Head of caudate nucleus (tissue), 42 donors: ENCODE data around the gene MLF1.
A peak's percentile ranks its signal among the peaks of the same experiment; 100 is the strongest.
"Not testable (repeated sequence)": the region's sequence is repeated elsewhere in the genome, so short reads cannot be mapped to it uniquely, and the experiment has no call there.

Experiments used
- DNase-seq, 42 donors: peaks; one replicate each; pipeline versions ENCODE4 v3.0.0 to v3.0.0-alpha.2; 2020 to 2021; ENCODE audit warnings: mixed read lengths in 7 of 42
- intact Hi-C: fragments of 100-400 bp; cut with DNase I; formaldehyde crosslinking; loops from one replicate; pipeline ENCODE4 v1.15.0; 2022

MLF1 gene

DNA sequence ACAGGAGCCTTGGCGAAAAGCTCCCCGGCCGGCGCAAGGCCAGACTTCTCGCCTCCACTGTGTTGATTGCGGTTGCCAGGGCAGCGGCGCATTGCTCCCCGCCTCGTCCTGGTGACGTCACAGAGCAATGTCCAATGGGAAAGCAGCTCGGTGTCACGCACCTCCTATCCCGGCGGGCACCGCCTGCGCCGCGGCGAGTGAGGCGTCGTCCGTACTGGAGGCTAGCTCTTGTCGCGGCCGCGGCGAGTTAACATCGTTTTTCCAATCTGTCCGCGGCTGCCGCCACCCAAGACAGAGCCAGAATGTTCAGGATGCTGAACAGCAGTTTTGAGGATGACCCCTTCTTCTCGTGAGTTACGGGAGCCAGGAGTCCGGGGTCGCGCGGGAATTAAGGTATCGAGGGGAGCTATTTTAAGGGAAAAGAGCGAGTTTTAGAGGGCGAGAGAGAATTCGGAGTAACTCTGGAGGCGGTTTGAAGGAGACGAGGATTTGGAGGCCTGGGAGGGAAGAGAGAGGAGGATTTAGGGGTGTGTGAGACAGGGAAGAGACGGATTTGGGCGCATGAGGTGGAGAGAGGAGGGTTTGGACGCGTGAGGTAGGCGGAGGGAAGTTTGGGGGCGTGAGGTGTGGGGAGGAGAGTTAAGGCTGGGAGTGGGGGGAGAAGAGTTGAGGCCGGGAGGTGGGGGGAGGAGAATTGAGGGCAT is at the start of gene MLF1:
Gene MLF1, plus strand, starts transcription at position 196 of the 704 bp plus-strand sequence. Its CDS starts 107 bp downstream, at position 303.
- peak; percentile 94 to 99 (median 98) for DNase-seq
- intact Hi-C loops: loop anchor here (10.0 kb wide), 1 partner anchor 74 kb away; the partner anchor contains the start of gene GFM1

DNA sequence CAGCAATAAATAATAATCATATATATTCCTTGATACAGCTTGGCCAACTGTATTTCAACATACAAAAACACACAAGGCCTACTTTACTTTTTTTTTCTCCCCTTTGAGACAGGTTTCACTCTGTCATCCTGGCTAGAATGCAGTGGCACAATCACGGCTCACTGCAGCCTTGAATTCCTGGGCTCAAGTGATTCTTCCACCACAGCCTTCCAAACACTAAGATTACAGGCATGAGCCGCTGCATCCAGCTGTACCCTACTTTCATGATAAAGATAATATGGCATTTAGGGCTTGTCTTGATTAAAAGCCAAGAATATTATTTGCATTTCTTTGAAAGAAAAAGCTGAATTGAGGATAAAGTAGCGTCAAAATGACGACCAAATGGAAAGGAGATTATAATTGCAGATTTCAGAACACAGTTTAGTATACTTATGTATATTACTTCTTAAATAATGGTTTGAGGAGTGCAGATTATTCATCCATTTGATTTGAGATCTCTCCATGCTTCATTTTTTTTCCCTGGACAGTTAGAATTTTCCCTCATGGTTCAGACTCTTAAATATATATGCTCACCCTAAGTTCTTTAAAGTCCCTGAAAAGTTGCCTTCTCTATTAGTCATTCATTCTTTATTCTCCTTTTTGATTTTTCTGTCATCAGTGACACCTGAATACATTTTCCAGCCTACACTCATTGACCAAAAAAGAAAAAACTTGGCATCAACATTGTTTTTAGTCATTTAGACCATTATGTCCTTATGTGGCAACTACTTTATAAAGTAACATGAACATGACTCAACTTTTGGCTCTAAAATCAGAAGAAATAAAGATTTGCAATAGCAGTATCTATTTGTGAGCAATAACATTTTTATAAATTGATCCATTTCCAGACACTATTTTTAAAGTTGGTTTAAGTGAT is 48.5 kb upstream of the MLF1 start:
- DNase-seq: no peak
- intact Hi-C loops: no loop called here

GRCh38 chr3:158528076-158528674 is 42.8 kb upstream of the MLF1 start:
- intact Hi-C loops: no loop called here
- DNase-seq: no peak

- intact Hi-C loops: no loop called here
- DNase-seq: no peak
Observed at GRCh38 chr3:158531334-158531733, 39.7 kb upstream of the MLF1 start.

- DNase-seq: peak in 20 of 42 donors; percentile 4 to 63 (median 26)
- intact Hi-C loops: no loop called here
Observed at GRCh38 chr3:158532099-158532734, 38.8 kb upstream of the MLF1 start.

DNA sequence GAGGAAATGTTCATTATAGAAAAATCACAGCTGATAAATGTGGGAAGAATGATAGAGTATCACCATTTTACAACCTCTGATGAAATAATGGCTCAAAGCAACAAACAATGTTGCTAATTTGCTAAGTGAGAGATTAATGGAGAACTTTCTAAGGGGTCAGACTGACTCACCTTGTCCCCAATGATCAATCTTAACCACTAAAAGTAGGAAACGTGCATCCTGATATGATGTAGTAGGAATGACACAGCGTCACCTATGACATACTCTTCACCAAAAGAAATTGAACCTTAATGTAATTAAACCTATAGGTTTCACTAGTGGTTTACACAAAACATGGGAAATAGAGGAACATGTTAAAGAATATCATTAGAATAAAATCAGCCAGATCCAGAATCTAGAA is 35.1 kb upstream of the MLF1 start:
- no peak for DNase-seq
- intact Hi-C loops: no loop called here

- intact Hi-C loops: no loop called here
- peak in 20 of 42 donors; percentile 1 to 57 (median 20) for DNase-seq
Observed at GRCh38 chr3:158539414-158540014, 31.5 kb upstream of the MLF1 start.

GRCh38 chr3:158540066-158540465 is 30.9 kb upstream of the MLF1 start:
- intact Hi-C loops: no loop called here
- no peak for DNase-seq

- intact Hi-C loops: no loop called here
- DNase-seq: no peak
Observed at GRCh38 chr3:158548691-158549090, 22.3 kb upstream of the MLF1 start.

- DNase-seq, intact Hi-C loops: not testable (repeated sequence)
Observed at GRCh38 chr3:158549938-158550337, 21.1 kb upstream of the MLF1 start.

GRCh38 chr3:158552124-158552523 is 18.9 kb upstream of the MLF1 start:
- no peak for DNase-seq

GRCh38 chr3:158559504-158559903 is 11.5 kb upstream of the MLF1 start:
- intact Hi-C loops: no loop called here
- DNase-seq: no peak

More at GRCh38 chr3:158552124-158552523, 18.9 kb upstream of the MLF1 start:
- intact Hi-C loops: no loop called here

GRCh38 chr3:158560979-158561378 is 10.0 kb upstream of the MLF1 start:
- intact Hi-C loops: no loop called here
- DNase-seq: no peak

- intact Hi-C loops: no loop called here
- no peak for DNase-seq
Observed at GRCh38 chr3:158562674-158563073, 8.3 kb upstream of the MLF1 start.

- intact Hi-C loops: no loop called here
- no peak for DNase-seq
Observed at GRCh38 chr3:158563076-158563475, 7.9 kb upstream of the MLF1 start.

DNA sequence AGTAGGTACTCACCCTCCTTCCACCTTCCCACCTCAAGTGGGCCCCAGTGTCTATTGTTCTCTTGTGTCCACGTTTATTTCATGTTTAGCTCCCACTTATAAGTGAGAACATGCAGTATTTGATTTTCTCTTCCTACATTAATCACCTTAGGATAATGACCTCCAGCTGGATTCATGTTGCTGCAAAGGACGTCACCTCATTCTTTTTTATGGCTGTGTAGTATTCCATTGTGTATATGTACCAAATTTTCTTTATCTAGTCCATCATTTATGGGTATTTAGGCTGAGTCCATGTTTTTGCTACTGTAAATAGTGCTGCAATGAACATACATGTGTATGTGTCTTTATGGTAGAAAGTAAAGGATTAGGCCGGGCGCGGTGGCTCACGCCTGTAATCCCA is 5.9 kb upstream of the MLF1 start:
- intact Hi-C loops: no loop called here
- DNase-seq: no peak

DNA sequence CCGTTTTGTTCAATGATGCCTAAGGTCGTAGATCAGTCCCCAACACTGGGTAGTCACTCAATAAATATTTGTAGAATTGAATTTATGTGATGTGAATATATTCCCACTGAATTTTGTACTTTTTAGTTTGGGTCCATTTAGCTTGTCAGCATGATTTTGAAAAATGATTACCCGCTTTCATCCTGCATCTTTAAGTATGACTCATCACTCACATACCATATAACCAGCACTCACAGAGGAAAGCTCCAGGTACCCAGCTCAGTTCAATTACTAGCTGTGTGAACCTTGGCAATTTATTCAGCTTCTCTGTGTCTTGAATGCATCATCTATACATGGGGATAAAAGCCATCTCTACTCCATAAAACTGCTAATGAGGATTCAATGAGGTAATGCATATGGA is 2.2 kb upstream of the MLF1 start:
- intact Hi-C loops: no loop called here
- no peak for DNase-seq

DNA sequence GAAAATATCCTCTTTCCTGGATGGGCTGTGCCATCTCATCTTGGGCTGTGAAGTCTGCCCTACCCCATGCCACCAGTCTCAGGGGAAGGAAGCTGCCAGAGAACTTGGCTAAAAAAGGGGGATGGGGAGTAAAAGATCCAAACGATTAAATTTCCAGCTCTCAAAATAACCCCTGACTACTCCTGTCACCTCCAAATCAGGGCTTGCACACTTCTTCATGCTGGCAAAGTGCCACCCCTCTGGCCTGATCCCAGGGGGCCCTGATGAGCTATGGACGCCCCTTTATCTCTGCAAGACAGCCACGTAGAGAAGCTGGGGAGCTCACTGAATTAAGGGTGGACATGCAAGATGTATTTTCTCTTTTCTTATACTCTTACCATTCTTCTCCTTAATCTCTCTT is 1.2 kb upstream of the MLF1 start:
- DNase-seq: peak in 1 of 42 donors; percentile 2
- intact Hi-C loops: loop anchor here (10.0 kb wide), 1 partner anchor 75 kb away; the partner anchor contains the start of gene GFM1
